Fibroblast of pulmonary artery (primary cell): ENCODE results near the gene NUAK2.
A peak's percentile ranks its signal among the peaks of the same experiment; 100 is the strongest.

Source experiments
- DNase-seq: peaks from one replicate; pipeline ENCODE4 v3.0.0-alpha.2; 2010; ENCODE audit warnings: low read depth
- H3K4me3 ChIP-seq: replicated peaks from 2 replicates; pipeline ENCODE4 v1.5.1; 2011; ENCODE audit warnings: low read depth, mild to moderate bottlenecking, control low read depth, low read length, moderate library complexity
- TF ChIP-seq, protein P1 (sequence below): IDR thresholded peaks from 2 replicates; pipeline ENCODE4 v1.5.1; 2011; ENCODE audit warnings: mild to moderate bottlenecking, control low read depth, low read length, inconsistent platforms; ENCODE audit errors: missing control alignments

The NUAK2 gene

DNA sequence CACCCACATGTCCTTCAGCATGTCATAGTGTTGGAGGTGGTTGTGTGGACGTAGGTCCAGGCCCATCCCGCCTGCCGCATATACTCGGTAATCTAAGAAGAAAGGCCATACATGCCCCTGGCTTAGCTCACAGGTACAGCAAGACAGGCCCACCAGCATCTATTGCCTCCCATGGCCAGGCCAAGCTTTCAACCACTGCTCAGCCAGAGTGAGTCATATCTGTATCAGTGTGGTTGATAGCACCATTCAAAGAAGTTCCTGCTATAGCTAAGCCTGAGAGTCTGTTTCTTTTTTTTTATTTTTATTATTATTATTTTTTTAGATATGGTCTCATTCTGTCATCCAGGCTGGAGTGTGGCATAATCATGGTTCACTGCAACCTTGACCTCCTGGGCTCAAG is 18.2 kb upstream of the NUAK2 start:
- no peak overlapping the region for H3K4me3 ChIP-seq
- no peak for DNase-seq
- TF ChIP-seq, protein P1, sequence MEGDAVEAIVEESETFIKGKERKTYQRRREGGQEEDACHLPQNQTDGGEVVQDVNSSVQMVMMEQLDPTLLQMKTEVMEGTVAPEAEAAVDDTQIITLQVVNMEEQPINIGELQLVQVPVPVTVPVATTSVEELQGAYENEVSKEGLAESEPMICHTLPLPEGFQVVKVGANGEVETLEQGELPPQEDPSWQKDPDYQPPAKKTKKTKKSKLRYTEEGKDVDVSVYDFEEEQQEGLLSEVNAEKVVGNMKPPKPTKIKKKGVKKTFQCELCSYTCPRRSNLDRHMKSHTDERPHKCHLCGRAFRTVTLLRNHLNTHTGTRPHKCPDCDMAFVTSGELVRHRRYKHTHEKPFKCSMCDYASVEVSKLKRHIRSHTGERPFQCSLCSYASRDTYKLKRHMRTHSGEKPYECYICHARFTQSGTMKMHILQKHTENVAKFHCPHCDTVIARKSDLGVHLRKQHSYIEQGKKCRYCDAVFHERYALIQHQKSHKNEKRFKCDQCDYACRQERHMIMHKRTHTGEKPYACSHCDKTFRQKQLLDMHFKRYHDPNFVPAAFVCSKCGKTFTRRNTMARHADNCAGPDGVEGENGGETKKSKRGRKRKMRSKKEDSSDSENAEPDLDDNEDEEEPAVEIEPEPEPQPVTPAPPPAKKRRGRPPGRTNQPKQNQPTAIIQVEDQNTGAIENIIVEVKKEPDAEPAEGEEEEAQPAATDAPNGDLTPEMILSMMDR, result no peak

DNA sequence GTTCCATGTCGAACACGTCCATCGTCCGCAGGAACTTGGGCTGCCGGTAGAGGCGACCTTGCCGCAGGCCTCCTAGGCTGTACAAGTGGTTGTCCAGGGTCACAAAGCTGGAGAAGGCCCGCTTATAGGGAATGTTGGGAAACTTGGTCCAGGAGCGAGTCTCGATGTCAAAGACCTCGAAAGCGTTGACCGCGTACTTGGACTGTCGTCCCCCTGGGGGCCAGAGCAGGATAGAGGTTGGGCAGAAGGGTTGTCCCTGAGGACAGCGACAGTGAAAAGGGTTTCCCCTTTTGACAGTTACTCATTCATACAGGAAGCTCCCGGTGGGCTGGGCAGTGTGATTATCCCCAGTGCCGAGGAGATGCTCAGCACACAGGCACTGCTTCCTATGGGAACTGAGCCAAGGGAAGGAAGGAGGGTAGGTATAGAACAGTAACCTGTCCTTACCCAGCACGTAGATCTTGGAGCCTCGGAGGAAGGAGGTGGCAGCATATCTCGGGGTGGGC is 17.7 kb upstream of the NUAK2 start:
- TF ChIP-seq, protein P1, result no peak
- no peak for DNase-seq
- no peak overlapping the region for H3K4me3 ChIP-seq

DNA sequence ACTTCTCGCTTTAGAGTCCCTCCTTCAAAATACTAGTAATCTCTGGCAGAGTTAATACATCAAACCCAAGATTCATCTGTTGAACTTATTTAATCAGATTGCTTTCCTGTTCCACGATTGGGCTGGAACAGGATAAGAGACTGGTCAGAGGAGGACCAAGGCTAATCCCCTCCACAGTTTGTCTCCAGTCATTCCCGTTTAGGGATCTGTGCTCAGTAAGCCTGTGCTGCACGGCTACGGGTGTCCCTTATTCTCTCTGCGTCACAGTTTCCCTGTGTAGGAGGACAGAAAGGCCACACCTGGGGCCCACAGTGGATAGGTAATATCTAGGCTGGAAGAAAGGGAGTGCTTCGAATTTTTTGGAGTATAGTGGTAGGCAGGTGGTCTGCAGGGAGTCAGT is 16.5 kb upstream of the NUAK2 start:
- TF ChIP-seq, protein P1, result no peak
- DNase-seq, result no peak
- no peak overlapping the region for H3K4me3 ChIP-seq

DNA sequence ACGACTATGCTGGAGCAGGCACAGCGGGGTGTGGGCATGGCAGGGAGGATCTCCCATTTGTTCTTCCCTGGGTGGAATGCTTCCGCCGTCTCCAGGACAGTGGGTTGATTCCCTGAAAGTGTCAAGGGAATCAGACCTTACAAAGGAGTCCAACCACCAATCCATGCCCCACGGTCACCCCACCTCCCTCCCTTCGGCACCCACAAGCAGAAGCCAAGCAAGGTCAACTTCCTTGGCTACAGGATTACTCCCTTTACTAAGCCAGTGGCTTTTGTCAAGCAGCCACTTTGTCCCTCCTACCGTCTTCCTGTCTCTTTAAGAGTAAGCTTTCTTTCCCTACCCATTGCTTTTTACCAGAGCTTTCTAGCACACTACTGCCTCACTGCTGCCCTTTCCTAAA is 15.9 kb upstream of the NUAK2 start:
- no peak for DNase-seq
- H3K4me3 ChIP-seq, result no peak overlapping the region
- TF ChIP-seq, protein P1, result no peak

DNA sequence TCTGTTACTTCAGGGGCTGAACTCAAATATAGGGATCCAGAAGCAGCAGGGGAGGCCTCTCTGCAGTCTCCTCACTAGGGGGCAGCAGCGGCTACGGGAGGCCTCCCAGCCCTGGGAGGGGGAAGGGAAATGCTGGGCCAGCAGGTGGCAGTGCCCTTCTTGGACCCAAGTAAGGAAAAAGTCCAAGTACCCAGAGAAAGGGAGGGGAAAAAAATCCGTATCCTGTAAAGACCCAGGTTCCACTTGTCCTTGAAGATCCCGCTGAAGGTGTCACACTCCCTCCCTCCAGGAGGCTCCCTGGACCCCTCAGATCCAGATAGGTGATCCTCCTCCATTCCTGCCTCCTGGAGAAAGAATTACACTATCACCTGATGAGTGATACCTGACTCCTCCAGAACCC is 14.1 kb upstream of the NUAK2 start:
- H3K4me3 ChIP-seq, result no peak overlapping the region
- peak; percentile 78 for DNase-seq
- TF ChIP-seq, protein P1, result peak; percentile 99

DNA sequence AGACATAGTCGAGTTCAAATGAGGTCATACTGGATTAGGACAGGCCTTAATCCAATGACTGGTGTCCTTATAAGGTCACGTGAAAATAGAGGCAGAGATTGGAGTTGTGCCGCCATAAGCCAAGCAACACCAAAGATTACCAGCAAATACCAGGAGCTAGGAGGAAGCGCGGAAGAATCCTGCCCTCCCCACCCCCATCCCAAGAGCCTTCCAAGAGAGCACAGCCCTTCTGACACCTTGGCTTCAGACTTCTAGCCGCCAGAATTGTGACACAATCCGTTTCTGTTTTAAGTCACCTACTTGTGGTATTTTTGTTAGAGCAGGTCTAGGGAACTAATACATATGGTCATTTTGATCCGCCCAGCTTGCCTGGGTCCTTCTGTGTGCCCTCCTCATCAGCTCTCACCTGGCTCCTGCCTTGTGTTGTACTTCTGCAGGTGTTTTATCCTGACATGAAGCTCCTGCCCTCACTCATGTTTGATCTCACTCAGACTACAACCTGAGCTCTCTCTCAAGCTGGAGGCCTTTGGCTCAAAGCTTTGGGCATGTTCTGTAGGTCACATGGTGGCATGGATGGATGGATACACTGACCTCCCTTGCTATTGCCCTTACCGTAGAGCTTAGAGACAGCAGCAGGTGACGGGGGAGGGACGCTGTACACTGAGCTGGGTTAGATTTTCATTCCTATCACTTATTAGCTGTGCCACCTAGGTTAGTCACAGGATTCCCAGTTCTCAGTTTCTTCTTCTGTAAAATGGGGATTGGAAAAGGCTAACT is 10.7 kb upstream of the NUAK2 start:
- TF ChIP-seq, protein P1, result no peak

DNA sequence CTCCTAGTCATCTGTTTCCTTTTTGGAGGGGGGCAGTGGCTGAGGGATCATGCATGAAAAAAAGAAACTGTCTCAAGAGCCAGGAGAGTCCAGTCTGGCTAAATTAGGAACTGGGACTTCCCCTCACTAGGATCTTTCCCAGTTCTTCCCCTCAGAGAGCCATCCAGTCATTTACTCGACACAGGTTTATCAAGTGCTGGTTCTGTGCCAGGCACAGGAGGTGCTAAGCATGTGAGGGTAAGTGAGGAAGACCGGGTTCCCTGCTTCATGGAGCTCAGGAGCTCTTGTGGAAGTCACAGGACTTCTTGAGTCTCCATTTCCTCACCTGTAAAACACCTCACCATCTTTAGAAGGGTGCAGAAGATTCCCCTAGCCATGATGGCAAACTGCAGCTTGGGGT is 8.6 kb upstream of the NUAK2 start:
- no peak for DNase-seq
- H3K4me3 ChIP-seq, result no peak overlapping the region
- TF ChIP-seq, protein P1, result no peak

More for the DNA sequence above, 10.7 kb upstream of the NUAK2 start:
- H3K4me3 ChIP-seq, result no peak overlapping the region
- DNase-seq, result no peak
